ENCODE results near the gene CEP89. TPM values are rescaled to one million over a fixed set of nuclear protein-coding genes. Genes with fewer than 3 reads are reported as not detected.

Gene CEP89
- polyA plus RNA-seq, 1 donor (not counting 4 experiments of a cell fraction or from before 2014, with no cell fraction given) = 11.2 TPM

DNA sequence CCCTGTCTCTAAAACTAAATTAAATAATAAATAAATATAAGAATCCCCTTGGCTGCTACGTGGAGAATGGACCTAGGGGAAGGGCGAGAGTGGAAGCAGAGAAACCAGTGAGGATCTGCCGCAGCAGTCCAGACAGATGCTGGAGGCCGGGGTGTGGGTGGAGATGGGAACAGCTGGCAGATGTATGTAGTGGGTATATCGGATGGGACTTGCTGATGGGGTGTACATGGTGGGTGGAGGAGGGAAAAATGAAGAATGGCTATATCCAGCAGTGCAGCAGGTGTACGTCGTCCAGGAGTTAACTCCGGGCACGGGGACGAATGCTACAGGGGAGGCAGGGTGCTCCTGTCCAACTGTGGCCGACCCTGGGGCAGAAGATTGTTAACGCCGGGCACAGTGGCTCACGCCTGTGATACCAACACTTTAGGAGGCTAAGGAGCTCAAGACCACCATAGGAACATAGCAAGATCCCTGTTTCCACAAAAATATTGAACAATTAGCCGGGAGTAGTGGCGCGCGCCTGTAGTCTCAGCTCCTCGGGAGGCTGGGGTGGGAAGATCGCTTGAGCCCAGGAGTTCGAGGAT lies 654 bp downstream of the CEP89 start:
- H3K9me1 ChIP-seq (ENCODE audit: control insufficient read depth, extremely low read depth, insufficient read depth, low read length) = peaks cover 4% of the 10 kb centered on the region
- no peaks in the 10 kb centered on the region for H4K20me1 ChIP-seq (ENCODE audit: control insufficient read depth, extremely low read depth, insufficient read depth, low read length)
- FAIRE-seq = no peak

DNA sequence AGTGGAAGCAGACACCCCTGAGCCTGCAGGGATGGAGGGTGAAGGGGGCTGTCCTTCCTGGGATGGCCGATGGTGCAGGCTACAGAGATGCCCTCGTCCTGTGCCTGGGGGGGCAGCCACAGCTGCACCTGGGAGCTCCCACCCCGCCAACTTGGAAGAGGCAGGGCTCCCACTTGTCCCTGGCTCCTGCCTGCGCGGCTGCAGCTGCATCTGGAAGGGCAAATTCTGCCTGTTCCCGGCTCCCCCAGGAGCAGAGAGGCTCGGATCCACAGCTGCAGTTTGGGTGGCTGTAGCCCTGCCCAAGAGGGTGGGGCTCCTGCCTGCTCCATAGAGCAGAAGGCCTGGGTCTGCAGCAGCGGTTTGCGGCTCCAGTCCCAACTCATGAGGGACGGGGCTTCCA lies 2.2 kb downstream of the CEP89 start:
- Histone ChIP-seq H3K9ac (ENCODE audit: control insufficient read depth, extremely low read depth, insufficient read depth, low read length) (no peak overlapping the region), H3K9me3 (ENCODE audit: control insufficient read depth, low read depth, low read length) (no peaks in the 10 kb centered on the region), H3K27ac (ENCODE audit: control insufficient read depth, insufficient read depth, low read length) (no peak overlapping the region), H2AFZ (ENCODE audit: control insufficient read depth, low read length) (no peak overlapping the region), H3K4me1 (ENCODE audit: control insufficient read depth, extremely low read depth, insufficient read depth, low read length) (no peaks in the 10 kb centered on the region), H3K79me2 (ENCODE audit: control insufficient read depth, insufficient read depth, low read length) (peaks cover 37% of the 10 kb centered on the region), H4K20me1 (ENCODE audit: control insufficient read depth, extremely low read depth, insufficient read depth, low read length) (no peaks in the 10 kb centered on the region), H3K4me2 (ENCODE audit: control insufficient read depth, extremely low read depth, insufficient read depth, low read depth, low read length) (no peak overlapping the region), H3K36me3 (ENCODE audit: control insufficient read depth in 2 of 2, extremely low read depth in 1 of 2, insufficient read depth in 2 of 2, low read length in 2 of 2) (peaks cover 5 to 10% of the 10 kb centered on the region in 2 experiments), H3K4me3 (ENCODE audit: control insufficient read depth in 2 of 3, extremely low read depth in 1 of 3, insufficient read depth in 2 of 3, low read depth in 1 of 3, low read length in 3 of 3) (no peak overlapping the region), H3K27me3 (ENCODE audit: control insufficient read depth, extremely low read depth, insufficient read depth, low read length) (no peaks in the 10 kb centered on the region), H3K9me1 (ENCODE audit: control insufficient read depth, extremely low read depth, insufficient read depth, low read length) (peaks cover 4% of the 10 kb centered on the region)
- DNase-seq (ENCODE audit: low read depth, low spot score) (no peak), FAIRE-seq (no peak)
- no peak for TF ChIP-seq EZH2 (IDR thresholded peaks at IDR 0.05; ENCODE audit: low read length)
- TF ChIP-seq, protein P1, sequence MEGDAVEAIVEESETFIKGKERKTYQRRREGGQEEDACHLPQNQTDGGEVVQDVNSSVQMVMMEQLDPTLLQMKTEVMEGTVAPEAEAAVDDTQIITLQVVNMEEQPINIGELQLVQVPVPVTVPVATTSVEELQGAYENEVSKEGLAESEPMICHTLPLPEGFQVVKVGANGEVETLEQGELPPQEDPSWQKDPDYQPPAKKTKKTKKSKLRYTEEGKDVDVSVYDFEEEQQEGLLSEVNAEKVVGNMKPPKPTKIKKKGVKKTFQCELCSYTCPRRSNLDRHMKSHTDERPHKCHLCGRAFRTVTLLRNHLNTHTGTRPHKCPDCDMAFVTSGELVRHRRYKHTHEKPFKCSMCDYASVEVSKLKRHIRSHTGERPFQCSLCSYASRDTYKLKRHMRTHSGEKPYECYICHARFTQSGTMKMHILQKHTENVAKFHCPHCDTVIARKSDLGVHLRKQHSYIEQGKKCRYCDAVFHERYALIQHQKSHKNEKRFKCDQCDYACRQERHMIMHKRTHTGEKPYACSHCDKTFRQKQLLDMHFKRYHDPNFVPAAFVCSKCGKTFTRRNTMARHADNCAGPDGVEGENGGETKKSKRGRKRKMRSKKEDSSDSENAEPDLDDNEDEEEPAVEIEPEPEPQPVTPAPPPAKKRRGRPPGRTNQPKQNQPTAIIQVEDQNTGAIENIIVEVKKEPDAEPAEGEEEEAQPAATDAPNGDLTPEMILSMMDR (optimal IDR thresholded peaks at IDR 0.05 in 1 of 3, IDR thresholded peaks at IDR 0.05 in 1 of 3, conservative IDR thresholded peaks at IDR 0.05 in 1 of 3; ENCODE audit: extremely low read depth in 1 of 3, insufficient read depth in 2 of 3, low read length in 3 of 3) = no peak
- dilution Hi-C loops (cut with MboI; ENCODE audit: extremely low pct_ligation_motif_present, low sequenced_read_pairs) = no loop called here

More for the DNA sequence above, 654 bp downstream of the CEP89 start:
- Histone ChIP-seq H2AFZ (ENCODE audit: control insufficient read depth, low read length) (peak overlapping the region; percentile 67), H3K4me1 (ENCODE audit: control insufficient read depth, extremely low read depth, insufficient read depth, low read length) (no peaks in the 10 kb centered on the region), H3K79me2 (ENCODE audit: control insufficient read depth, insufficient read depth, low read length) (peaks cover 37% of the 10 kb centered on the region), H3K27me3 (ENCODE audit: control insufficient read depth, extremely low read depth, insufficient read depth, low read length) (no peaks in the 10 kb centered on the region), H3K36me3 (ENCODE audit: control insufficient read depth in 2 of 2, extremely low read depth in 1 of 2, insufficient read depth in 2 of 2, low read length in 2 of 2) (peaks cover 4 to 8% of the 10 kb centered on the region in 2 experiments), H3K27ac (ENCODE audit: control insufficient read depth, insufficient read depth, low read length) (peak overlapping the region; percentile 24), H3K4me3 (ENCODE audit: control insufficient read depth in 2 of 3, extremely low read depth in 1 of 3, insufficient read depth in 2 of 3, low read depth in 1 of 3, low read length in 3 of 3) (peak overlapping the region; percentile 68 to 93 (median 87)), H3K4me2 (ENCODE audit: control insufficient read depth, extremely low read depth, insufficient read depth, low read depth, low read length) (peak overlapping the region; percentile 77), H3K9me3 (ENCODE audit: control insufficient read depth, low read depth, low read length) (no peaks in the 10 kb centered on the region), H3K9ac (ENCODE audit: control insufficient read depth, extremely low read depth, insufficient read depth, low read length) (peak overlapping the region; percentile 65)
- TF ChIP-seq EZH2 (IDR thresholded peaks at IDR 0.05; ENCODE audit: low read length) = no peak
- TF ChIP-seq, protein P1 (optimal IDR thresholded peaks at IDR 0.05 in 1 of 3, IDR thresholded peaks at IDR 0.05 in 1 of 3, conservative IDR thresholded peaks at IDR 0.05 in 1 of 3; ENCODE audit: extremely low read depth in 1 of 3, insufficient read depth in 2 of 3, low read length in 3 of 3) = no peak
- dilution Hi-C loops (cut with MboI; ENCODE audit: extremely low pct_ligation_motif_present, low sequenced_read_pairs) = no loop called here
- DNase-seq (ENCODE audit: low read depth, low spot score) = no peak
